Eye (tissue), 1 donor: ENCODE data around the gene POLR2E.
A peak's percentile ranks its signal among the peaks of the same experiment; 100 is the strongest.

ENCODE experiments used
- DNase-seq: peaks from one replicate; pipeline ENCODE4 v3.0.0-alpha.2; 2015

Gene POLR2E

GRCh38 chr19:1109697-1110671 is 14.8 kb upstream of the POLR2E start:
- DNase-seq = no peak

GRCh38 chr19:1109032-1109551 is 13.9 kb upstream of the POLR2E start:
- no peak for DNase-seq

GRCh38 chr19:1108291-1109031 is 13.3 kb upstream of the POLR2E start:
- DNase-seq = no peak

- no peak for DNase-seq
Measured at GRCh38 chr19:1107661-1108261, 12.6 kb upstream of the POLR2E start.

- DNase-seq = no peak
Measured at GRCh38 chr19:1106841-1107660, 11.9 kb upstream of the POLR2E start.

GRCh38 chr19:1105873-1106840 is 11.0 kb upstream of the POLR2E start:
- DNase-seq = no peak

- peak; percentile 79 for DNase-seq
Measured at GRCh38 chr19:1105008-1105872, 10.1 kb upstream of the POLR2E start.

- peak; percentile 87 for DNase-seq
Measured at GRCh38 chr19:1104311-1105007, 9.3 kb upstream of the POLR2E start.

- DNase-seq = peak; percentile 100
Measured at GRCh38 chr19:1103708-1104310, 8.6 kb upstream of the POLR2E start, which contains the start of gene GPX4. Gene GPX4 (plus strand): TSS chr19:1103994. CDS start chr19:1104044, 50 bp downstream.

GRCh38 chr19:1103132-1103707 is 8.0 kb upstream of the POLR2E start:
- DNase-seq = no peak

GRCh38 chr19:1102407-1103131 is 7.4 kb upstream of the POLR2E start:
- no peak for DNase-seq

- no peak for DNase-seq
Measured at GRCh38 chr19:1101337-1101698, 6.1 kb upstream of the POLR2E start.

GRCh38 chr19:1098177-1099051 is 3.2 kb upstream of the POLR2E start:
- DNase-seq = no peak

GRCh38 chr19:1097810-1098176 is 2.6 kb upstream of the POLR2E start:
- no peak for DNase-seq

GRCh38 chr19:1094655-1094977 is 559 bp downstream of the POLR2E start:
- no peak for DNase-seq

GRCh38 chr19:1093811-1094553 is 1.2 kb downstream of the POLR2E start:
- no peak for DNase-seq
